ENCODE results near the gene FMN2.

- TF ChIP-seq CTCF (IDR thresholded peaks at IDR 0.05) (no peak), EZH2 (IDR thresholded peaks at IDR 0.05) (no peak), EZH2phosphoT487 (IDR thresholded peaks at IDR 0.05) (no peak)
Observed at GRCh38 chr1:240109920-240110636, 18.4 kb downstream of the FMN2 start.
